Smooth muscle cell (in vitro differentiated cells): ENCODE results near the gene ACTL6A. TPM values are rescaled to one million over a fixed set of nuclear protein-coding genes. Genes with fewer than 3 reads are reported as not detected.

ENCODE experiments used
- DNase-seq: peaks from one replicate; lab custom pipeline; 2025; ENCODE audit not compliant: unreplicated experiment; lab: John Stamatoyannopoulos, UW
- H2AFZ ChIP-seq: fragments of 200-600 bp; sonication (generic); 2 replicates; pipeline ENCODE4 v1.6.0; 2016; ENCODE audit warnings: antibody characterized with exemption, low read depth, mild to moderate bottlenecking
- H3F3A ChIP-seq: fragments of 200-600 bp; sonication (generic); 2 replicates; pipeline ENCODE4 v1.6.0; 2017; ENCODE audit warnings: antibody characterized with exemption, low read depth
- H3K27ac ChIP-seq: fragments of 200-600 bp; sonication (generic); 2 replicates; pipeline ENCODE4 v1.5.1; 2016; ENCODE audit warnings: low read depth, mild to moderate bottlenecking
- H3K27me3 ChIP-seq: fragments of 200-600 bp; sonication (generic); 2 replicates; pipeline ENCODE4 v1.6.1; 2016; ENCODE audit warnings: low read depth, mild to moderate bottlenecking
- H3K36me3 ChIP-seq: fragments of 200-600 bp; sonication (generic); 2 replicates; pipeline ENCODE4 v1.5.1; 2016; ENCODE audit warnings: low read depth
- H3K4me1 ChIP-seq: fragments of 200-600 bp; sonication (generic); 2 replicates; pipeline ENCODE4 v1.5.1; 2016; ENCODE audit warnings: low read depth
- H3K4me2 ChIP-seq: fragments of 200-600 bp; sonication (generic); 2 replicates; pipeline ENCODE4 v1.6.0; 2016; ENCODE audit warnings: mild to moderate bottlenecking
- H3K4me3 ChIP-seq: fragments of 200-600 bp; sonication (generic); 2 replicates; pipeline ENCODE4 v1.5.1; 2016; ENCODE audit warnings: mild to moderate bottlenecking
- H3K79me2 ChIP-seq: fragments of 200-600 bp; sonication (generic); 2 replicates; pipeline ENCODE4 v1.6.0; 2016; ENCODE audit warnings: low read depth, mild to moderate bottlenecking
- H3K9ac ChIP-seq: fragments of 200-600 bp; sonication (generic); 2 replicates; pipeline ENCODE4 v1.6.0; 2016; ENCODE audit warnings: low read depth
- H3K9me3 ChIP-seq: fragments of 200-600 bp; sonication (generic); replicated peaks from 2 replicates; pipeline ENCODE4 v1.5.1; 2016; ENCODE audit warnings: low read depth
- H4K20me1 ChIP-seq: fragments of 200-600 bp; sonication (generic); 2 replicates; pipeline ENCODE4 v1.6.0; 2016; ENCODE audit warnings: low read depth
- CTCF ChIP-seq: fragments of 200-600 bp; sonication (generic); IDR thresholded peaks from 2 replicates; pipeline ENCODE4 v1.5.1; 2017; ENCODE audit warnings: borderline replicate concordance, mild to moderate bottlenecking, antibody characterized with exemption; ENCODE audit not compliant: insufficient read depth, poor library complexity, severe bottlenecking
- WGBS: methylation state at CpG from one replicate; pipeline ENCODE4 v1.1.7; 2016; ENCODE audit warnings: low lambda C conversion rate; 5-methylcytosine and 5-hydroxymethylcytosine counted together
- polyA plus RNA-seq: library from polyadenylated mRNA; unstranded; fragments of >200 nt; fragmentation: Nextera tagmentation; extraction: Ambion mirVana; gene quantifications from 2 replicates; pipeline ENCODE4 v1.2.1, GENCODE V29; 2016
- total RNA-seq: library from RNA; depleted of rRNA; stranded (reverse); fragments of >200 nt; gene quantifications from 2 replicates; pipeline ENCODE4 v1.2.3, GENCODE V29; 2014

The ACTL6A gene
- total and polyA plus RNA-seq, 2 experiments from 2014 or later: 62.1 to 75.0 TPM

GRCh38 chr3:179536256-179536655 is 26.5 kb upstream of the ACTL6A start:
- Histone ChIP-seq H3K27ac (no peak overlapping the region), H4K20me1 (no peaks in the 10 kb centered on the region), H3K36me3 (no peaks in the 10 kb centered on the region), H2AFZ (no peak overlapping the region), H3K4me3 (no peak overlapping the region), H3K79me2 (no peaks in the 10 kb centered on the region), H3F3A (no peaks in the 10 kb centered on the region), H3K4me2 (no peak overlapping the region), H3K9ac (no peak overlapping the region), H3K9me3 (no peaks in the 10 kb centered on the region), H3K27me3 (no peaks in the 10 kb centered on the region), H3K4me1 (no peaks in the 10 kb centered on the region)
- TF ChIP-seq CTCF: no peak
- no peak for DNase-seq

- no peak overlapping the region for H3K4me3 ChIP-seq
- DNase-seq: no peak
- no peaks in the 10 kb centered on the region for H3K27me3 ChIP-seq
- no peak overlapping the region for H2AFZ ChIP-seq
- no peaks in the 10 kb centered on the region for H3K79me2 ChIP-seq
- no peaks in the 10 kb centered on the region for H3K9me3 ChIP-seq
- TF ChIP-seq CTCF: no peak
- no peaks in the 10 kb centered on the region for H3K36me3 ChIP-seq
- no peak overlapping the region for H3K9ac ChIP-seq
- H4K20me1 ChIP-seq: no peaks in the 10 kb centered on the region
- H3K27ac ChIP-seq: no peak overlapping the region
- peaks cover 8% of the 10 kb centered on the region for H3F3A ChIP-seq
- WGBS: 87% methylated on average over 2 of the region's 2 CpGs
- no peaks in the 10 kb centered on the region for H3K4me1 ChIP-seq
- no peak overlapping the region for H3K4me2 ChIP-seq
Observed at GRCh38 chr3:179541094-179541493, 21.6 kb upstream of the ACTL6A start.

GRCh38 chr3:179541596-179541995 is 21.1 kb upstream of the ACTL6A start:
- no peak for TF ChIP-seq CTCF
- Histone ChIP-seq H3K27me3 (no peaks in the 10 kb centered on the region), H3K4me1 (no peaks in the 10 kb centered on the region), H3K27ac (no peak overlapping the region), H4K20me1 (no peaks in the 10 kb centered on the region), H3K9ac (no peak overlapping the region), H3K4me3 (no peak overlapping the region), H2AFZ (no peak overlapping the region), H3K9me3 (no peaks in the 10 kb centered on the region), H3K4me2 (no peak overlapping the region), H3K36me3 (no peaks in the 10 kb centered on the region), H3F3A (peaks cover 8% of the 10 kb centered on the region), H3K79me2 (no peaks in the 10 kb centered on the region)
- DNase-seq: no peak
- 92% methylated on average over 1 of the region's 1 CpG for WGBS

GRCh38 chr3:179542375-179542774 is 20.4 kb upstream of the ACTL6A start:
- no peak overlapping the region for H3K4me3 ChIP-seq
- DNase-seq: no peak
- no peak for TF ChIP-seq CTCF

More at GRCh38 chr3:179542375-179542774, 20.4 kb upstream of the ACTL6A start:
- no peak overlapping the region for H2AFZ ChIP-seq
- H3F3A ChIP-seq: peaks cover 8% of the 10 kb centered on the region
- H3K4me2 ChIP-seq: no peak overlapping the region
- no peaks in the 10 kb centered on the region for H3K27me3 ChIP-seq
- H3K9ac ChIP-seq: no peak overlapping the region
- H3K4me1 ChIP-seq: no peaks in the 10 kb centered on the region
- no peaks in the 10 kb centered on the region for H3K9me3 ChIP-seq
- H3K36me3 ChIP-seq: no peaks in the 10 kb centered on the region
- no peaks in the 10 kb centered on the region for H4K20me1 ChIP-seq
- H3K79me2 ChIP-seq: no peaks in the 10 kb centered on the region
- no peak overlapping the region for H3K27ac ChIP-seq
